Lung (tissue), 12 donors: ENCODE data around the gene PAFAH1B1. TPM values are rescaled to one million over a fixed set of nuclear protein-coding genes. Genes with fewer than 3 reads are reported as not detected.

Experiments
- ATAC-seq: fragments of 200-7000 bp; cut with Tn5 transposase; one replicate; pipeline ENCODE4 v1.9.1; 2020; ENCODE audit warnings: moderate number of reproducible peaks; ENCODE audit not compliant: insufficient read depth, low FRiP score
- DNase-seq, 3 donors: peaks; one replicate each; pipeline ENCODE4 v3.0.0-alpha.2; 2013 to 2017
- H3K27ac ChIP-seq, 2 donors: one replicate each; pipeline ENCODE4 v1.5.1; 2013; ENCODE audit warnings: mild to moderate bottlenecking in 2 of 2, moderate library complexity in 2 of 2, control low read depth in 1 of 2, inconsistent platforms in 1 of 2, low read depth in 1 of 2, low read length in 1 of 2
- H3K27me3 ChIP-seq, 3 donors: one replicate each; pipeline ENCODE4 v1.5.1; 2013; ENCODE audit warnings: low read length in 2 of 3; ENCODE audit not compliant: control insufficient read depth in 3 of 3, insufficient read depth in 3 of 3
- H3K36me3 ChIP-seq, 4 donors: one replicate each; pipeline ENCODE4 v1.5.1; 2013; ENCODE audit warnings: low read length in 4 of 4, mild to moderate bottlenecking in 1 of 4, moderate library complexity in 1 of 4; ENCODE audit not compliant: control insufficient read depth in 4 of 4, insufficient read depth in 4 of 4
- H3K4me1 ChIP-seq, 5 donors: one replicate each; pipeline ENCODE4 v1.5.1; 2013; ENCODE audit warnings: low read length in 5 of 5, mild to moderate bottlenecking in 2 of 5, moderate library complexity in 1 of 5; ENCODE audit not compliant: control insufficient read depth in 5 of 5, insufficient read depth in 5 of 5
- H3K4me3 ChIP-seq: one replicate; pipeline ENCODE4 v1.5.1; 2013; ENCODE audit warnings: mild to moderate bottlenecking, control low read depth, moderate library complexity
- H3K9ac ChIP-seq, 2 donors: one replicate each; pipeline ENCODE4 v1.5.1; 2013; ENCODE audit warnings: low read length in 2 of 2, control low read depth in 1 of 2; ENCODE audit not compliant: insufficient read depth in 1 of 2
- H3K9me3 ChIP-seq, 4 donors: one replicate each; pipeline ENCODE4 v1.5.1; 2013; ENCODE audit warnings: low read length in 3 of 4, mild to moderate bottlenecking in 1 of 4, moderate library complexity in 1 of 4; ENCODE audit not compliant: control insufficient read depth in 4 of 4, insufficient read depth in 3 of 4
- CTCF ChIP-seq: IDR thresholded peaks from 2 replicates; pipeline ENCODE4 v1.5.1; 2012; ENCODE audit warnings: mild to moderate bottlenecking; ENCODE audit errors: control extremely low read depth, extremely low read depth
- WGBS, 2 donors: extraction: QIAGEN DNeasy Blood & Tissue Kit; methylation state at CpG; one replicate each; pipeline ENCODE4 v1.1.7; 2013; 5-methylcytosine and 5-hydroxymethylcytosine counted together
- polyA plus RNA-seq, 2 donors: library from polyadenylated mRNA; stranded (reverse); fragments of 200-250 nt; gene quantifications; one replicate each; pipeline ENCODE4 v1.2.1, GENCODE V29; 2013
- total RNA-seq, 2 donors: library from RNA; depleted of rRNA in 1 of 2; stranded (reverse); fragments of >200 nt in 1 of 2; gene quantifications; one replicate each; pipeline ENCODE4 v1.2.1, GENCODE V29; 2014 to 2021
- donor health status: control.
- donor health status: control.
- donor health status: Bipolar disorder and iron deficiency.
- donor health status: healthy.
- donor health status: DM: yes; HTN: yes; CAD: no.

Gene PAFAH1B1
- total and polyA plus RNA-seq, 4 donors = 53.4 to 182 (median 85.5) TPM

DNA sequence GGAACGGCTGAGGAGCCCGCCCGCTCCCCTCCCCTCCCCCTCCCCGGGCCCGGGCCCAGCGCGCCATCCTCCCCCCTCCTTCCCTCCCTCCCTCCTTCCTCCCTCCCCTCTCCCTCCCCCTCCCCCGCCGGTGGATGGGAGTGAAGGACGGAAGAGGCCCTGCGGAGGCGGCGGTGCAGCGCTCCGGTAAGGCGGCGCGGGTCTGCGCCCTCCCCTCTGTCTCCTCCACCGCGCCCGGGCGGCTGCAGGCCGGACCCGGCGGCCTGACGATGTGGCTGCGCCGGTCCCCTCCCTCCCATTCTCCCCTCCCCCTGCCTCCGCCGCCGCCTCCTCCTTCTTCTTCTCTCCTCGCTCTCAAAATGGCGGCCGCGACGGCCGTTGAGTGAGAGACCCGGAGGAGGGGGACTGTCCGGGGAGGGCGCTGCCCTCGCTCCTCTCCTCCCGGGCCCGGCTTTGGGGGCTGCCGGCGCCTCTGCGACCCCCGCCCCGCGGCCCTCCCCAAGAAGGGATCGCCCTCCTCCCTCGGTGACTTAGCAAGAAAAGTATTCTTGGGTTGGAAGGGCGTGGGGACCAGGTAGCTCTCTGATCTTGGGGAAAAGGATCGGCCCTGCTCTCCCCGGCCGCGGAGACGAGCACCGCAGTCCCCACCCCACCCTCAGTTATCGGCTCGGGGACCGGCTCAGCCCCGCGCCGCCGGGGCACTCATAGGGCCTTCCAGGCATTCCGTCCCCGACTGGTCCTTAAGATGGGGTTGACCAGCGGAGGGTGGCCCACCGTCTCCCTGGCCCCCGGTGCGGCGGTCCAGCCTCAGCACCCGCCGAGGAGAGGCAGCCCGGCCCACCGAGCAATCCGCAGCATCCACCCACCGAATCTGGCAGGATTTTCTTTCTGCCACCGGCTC is 617 bp downstream of the PAFAH1B1 start:
- Histone ChIP-seq H3K27ac (peak overlapping the region; percentile 86 to 98), H3K9me3 (no peaks in the 10 kb centered on the region), H3K36me3 (no peaks in the 10 kb centered on the region), H3K4me1 (peaks cover 0 to 21% (median 3%) of the 10 kb centered on the region in 5 donors), H3K4me3 (peak overlapping the region; percentile 84), H3K9ac (peak overlapping the region; percentile 90 to 97), H3K27me3 (no peaks in the 10 kb centered on the region)
- 1% methylated on average over 39 to 71 of the region's 80 CpGs for WGBS, 2 donors
- peak; percentile 86 to 89 (median 88) for DNase-seq
- no peak for TF ChIP-seq CTCF
- peak; percentile 81 for ATAC-seq

DNA sequence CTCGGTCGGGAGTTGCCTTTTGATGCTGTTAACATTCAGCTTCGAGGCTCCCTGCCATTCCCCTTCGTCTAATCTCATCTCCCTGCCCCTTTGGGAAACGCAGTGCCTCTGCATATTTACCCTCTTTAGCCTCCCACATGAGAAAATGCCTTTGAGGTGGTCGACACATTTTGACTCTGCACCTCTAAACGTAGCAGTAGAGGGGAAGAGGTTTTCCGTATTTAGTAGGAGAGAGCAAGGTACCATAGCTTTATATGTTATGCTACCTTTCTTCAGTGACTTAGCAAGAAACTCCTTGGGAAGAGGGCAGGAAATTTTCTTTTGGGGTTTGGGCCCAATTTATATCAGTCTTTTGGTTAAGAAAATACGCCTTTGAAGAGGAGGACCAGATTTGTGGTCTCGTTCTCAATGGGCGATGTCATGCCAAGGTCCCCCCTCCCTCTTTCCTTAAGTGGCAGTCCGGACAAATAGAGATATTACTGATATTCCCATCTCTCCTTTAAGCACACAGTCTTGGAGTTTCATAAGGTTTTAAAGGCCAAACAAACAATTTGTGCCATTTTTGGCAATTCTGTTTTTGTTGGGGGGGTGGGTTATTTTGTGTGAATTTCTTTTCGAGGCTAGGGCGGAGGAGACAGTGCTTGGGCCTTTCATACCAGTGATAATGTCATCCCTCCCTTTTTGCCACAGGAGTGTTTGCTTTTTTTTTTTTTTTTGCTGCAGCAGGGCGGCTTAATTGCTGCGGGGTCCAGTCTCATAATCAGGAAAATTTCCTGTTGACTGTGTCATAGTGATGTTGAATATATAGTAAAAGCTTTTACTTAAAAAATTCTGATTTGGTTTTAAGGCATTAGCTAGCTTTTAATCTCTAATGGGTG is 1.5 kb downstream of the PAFAH1B1 start:
- Histone ChIP-seq H3K36me3 (no peaks in the 10 kb centered on the region), H3K4me3 (peak overlapping the region; percentile 84), H3K9me3 (no peaks in the 10 kb centered on the region), H3K27ac (peak overlapping the region; percentile 86 to 98), H3K9ac (peak overlapping the region; percentile 90 to 97), H3K27me3 (no peaks in the 10 kb centered on the region), H3K4me1 (peaks cover 0 to 21% (median 3%) of the 10 kb centered on the region in 5 donors)
- DNase-seq (peak in 2 of 3 donors; percentile 33 to 53), ATAC-seq (no peak)
- WGBS, 2 donors = 3 to 6% methylated on average over 16 of the region's 16 CpGs
- no peak for TF ChIP-seq CTCF

DNA sequence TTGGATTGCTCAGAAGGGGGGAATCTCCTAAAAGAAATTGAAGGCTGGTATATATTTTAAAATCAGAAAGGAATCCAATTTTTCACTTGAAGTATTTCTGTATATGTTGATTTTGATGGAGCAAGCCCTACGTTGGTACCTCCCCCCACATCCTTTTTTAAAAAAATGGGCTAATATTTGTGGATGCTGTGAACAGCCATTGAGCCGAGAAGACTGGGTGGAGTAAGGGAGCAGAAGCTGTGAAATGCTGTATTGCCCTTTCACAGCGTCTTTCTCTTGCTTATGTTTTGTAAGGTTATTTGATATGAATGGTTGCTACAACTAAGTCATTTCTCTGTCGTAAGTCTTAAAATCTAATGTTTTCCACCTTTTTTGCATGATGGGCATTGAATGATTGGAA is 2.3 kb downstream of the PAFAH1B1 start:
- no peak overlapping the region for H3K27ac ChIP-seq

More for the DNA sequence above, 2.3 kb downstream of the PAFAH1B1 start:
- Histone ChIP-seq H3K9ac (peak overlapping the region in 1 of 2 donors; percentile 97), H3K36me3 (no peaks in the 10 kb centered on the region), H3K4me1 (peaks cover 0 to 21% (median 3%) of the 10 kb centered on the region in 5 donors), H3K27me3 (no peaks in the 10 kb centered on the region), H3K9me3 (no peaks in the 10 kb centered on the region), H3K4me3 (no peak overlapping the region)
- 11 to 18% methylated on average over 4 of the region's 4 CpGs for WGBS, 2 donors
- DNase-seq (peak in 2 of 3 donors; percentile 13 to 29), ATAC-seq (no peak)
- no peak for TF ChIP-seq CTCF
